Measurements from ENCODE around the gene THTPA.

The THTPA gene

GRCh38 chr14:23551266-23552028 lies 4.6 kb upstream of the THTPA start, which contains the start of gene ZFHX2:
TSS of gene ZFHX2 (minus strand) at chr14:23551765. CDS start at chr14:23535325, 16,440 bp downstream.
- DNase-seq (ENCODE audit: low spot score), result peak; percentile 81

- no peak for DNase-seq (ENCODE audit: low spot score)
Measured at GRCh38 chr14:23555533-23555881, 564 bp upstream of the THTPA start.

- no peak for DNase-seq (ENCODE audit: low spot score)
Measured at GRCh38 chr14:23556700-23557440, 799 bp downstream of the THTPA start.

DNA sequence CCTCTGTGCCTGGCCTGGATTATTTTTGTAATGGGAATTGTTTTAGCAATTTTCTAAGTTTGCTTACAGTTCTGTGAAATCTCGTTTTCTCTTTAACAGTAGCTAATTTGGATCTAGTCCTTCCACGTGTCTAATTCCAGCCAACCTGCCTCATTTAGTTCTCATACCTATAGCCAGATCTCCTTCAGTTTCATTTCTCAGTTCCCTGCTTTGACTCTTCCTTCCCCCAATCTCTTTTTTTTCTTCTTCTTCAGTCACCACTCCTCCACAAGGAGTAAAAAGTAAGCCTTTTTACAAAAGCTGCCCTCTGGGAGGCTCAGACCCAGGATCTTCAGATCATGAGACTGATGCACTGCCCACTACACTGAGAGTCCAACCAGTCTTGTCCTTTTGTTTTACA lies 1.4 kb downstream of the THTPA start:
- no peak for DNase-seq (ENCODE audit: low spot score)

DNA sequence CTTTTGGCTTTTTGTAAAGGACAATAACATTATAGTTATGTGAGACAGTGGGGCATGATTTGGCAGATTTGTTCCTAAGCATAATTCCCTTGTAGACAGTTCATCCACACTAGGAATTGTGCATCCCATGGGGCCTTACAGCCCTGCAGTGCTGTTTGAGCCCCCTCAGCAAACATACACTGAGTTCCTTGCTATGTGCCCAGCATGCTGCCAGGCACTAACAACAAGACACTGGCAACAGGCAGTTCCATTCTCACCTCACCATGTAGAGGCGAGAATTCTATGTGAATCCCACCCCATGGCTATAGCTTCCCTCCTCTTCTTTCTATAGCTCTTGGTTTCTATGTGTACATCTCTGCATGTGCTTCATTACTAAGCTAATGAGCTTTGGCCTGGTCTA lies 1.9 kb downstream of the THTPA start:
- no peak for DNase-seq (ENCODE audit: low spot score)

GRCh38 chr14:23558346-23559009 lies 2.4 kb downstream of the THTPA start:
- DNase-seq (ENCODE audit: low spot score), result no peak

DNA sequence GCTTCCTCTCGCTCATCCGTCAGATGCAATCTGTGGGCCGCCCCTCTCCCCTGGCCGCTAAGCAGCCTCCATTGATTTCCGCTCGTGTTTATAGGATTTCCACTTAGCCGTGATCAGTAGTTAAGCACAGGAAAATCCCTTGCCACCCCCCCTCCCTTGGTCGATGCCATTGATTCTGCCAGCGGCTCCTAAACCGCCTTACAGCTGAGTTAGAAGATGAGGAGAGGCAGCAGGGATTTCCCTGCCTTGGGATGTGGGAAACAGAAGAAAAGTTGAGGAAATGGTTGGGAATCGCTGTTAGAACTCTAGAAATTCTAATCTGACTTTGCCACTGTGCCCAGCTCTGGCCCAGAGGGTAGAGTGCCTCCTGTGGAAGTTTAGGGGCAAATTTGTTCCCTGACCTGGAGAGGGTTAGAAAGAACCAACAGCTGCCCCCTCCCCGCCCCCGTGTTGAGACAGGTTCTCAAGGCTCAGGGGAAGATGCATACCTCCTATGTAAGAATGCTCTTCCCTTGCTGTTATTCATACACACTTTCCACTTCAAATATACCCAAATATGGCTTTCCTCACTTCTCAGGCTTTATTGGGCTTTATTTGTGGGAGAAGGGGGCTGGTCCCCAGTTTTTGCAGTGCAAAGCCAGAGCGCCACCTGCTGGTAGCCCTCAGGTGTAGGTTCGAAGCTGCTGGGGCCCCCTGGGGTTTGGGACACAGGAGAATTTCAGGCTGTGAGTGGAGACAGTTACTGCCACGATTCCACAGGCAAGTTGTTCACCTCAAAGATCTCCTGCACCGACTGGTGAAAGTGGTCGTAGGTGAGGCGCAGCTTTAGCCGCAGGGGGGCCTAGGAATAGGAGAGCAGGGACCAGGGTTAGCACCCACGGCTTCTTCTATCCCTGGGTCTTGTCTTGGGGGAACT lies 3.2 kb downstream of the THTPA start:
- peak; percentile 66 for DNase-seq (ENCODE audit: low spot score)

DNA sequence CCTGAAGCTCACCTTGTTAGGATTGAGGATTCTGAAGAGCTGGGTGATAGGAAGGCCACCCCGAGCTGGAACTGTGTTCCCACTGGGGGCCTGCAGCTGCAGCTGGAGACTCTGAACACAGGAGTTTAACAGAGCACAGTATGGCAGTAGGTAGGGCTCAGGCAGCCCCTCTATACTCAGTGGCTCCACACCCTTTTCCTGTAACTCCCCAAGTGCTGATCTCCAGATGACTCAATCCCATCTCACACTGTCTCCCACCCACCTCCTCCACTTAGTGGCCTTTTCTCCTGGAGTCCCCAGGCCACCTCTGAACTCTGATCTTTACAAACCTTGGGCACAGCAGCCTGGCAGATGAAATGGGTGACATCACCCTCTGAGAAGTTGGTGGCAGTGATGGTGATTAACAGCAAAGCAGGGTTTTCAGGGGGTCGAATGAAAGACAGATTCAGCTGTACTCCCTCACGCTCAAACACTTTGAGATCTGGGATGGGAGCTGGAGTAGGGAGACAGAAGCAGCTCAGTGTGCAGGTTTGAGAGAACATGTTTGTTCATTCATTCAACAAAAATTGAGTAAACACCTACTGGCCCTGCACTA lies 4.0 kb downstream of the THTPA start:
- DNase-seq (ENCODE audit: low spot score), result no peak

GRCh38 chr14:23561259-23561658 lies 5.2 kb downstream of the THTPA start:
- DNase-seq (ENCODE audit: low spot score), result no peak

- DNase-seq (ENCODE audit: low spot score), result no peak
Measured at GRCh38 chr14:23561873-23562821, 6.1 kb downstream of the THTPA start.

- peak; percentile 75 for DNase-seq (ENCODE audit: low spot score)
Measured at GRCh38 chr14:23562822-23563472, 6.9 kb downstream of the THTPA start.

- DNase-seq (ENCODE audit: low spot score), result no peak
Measured at GRCh38 chr14:23563473-23564180, 7.6 kb downstream of the THTPA start.

DNA sequence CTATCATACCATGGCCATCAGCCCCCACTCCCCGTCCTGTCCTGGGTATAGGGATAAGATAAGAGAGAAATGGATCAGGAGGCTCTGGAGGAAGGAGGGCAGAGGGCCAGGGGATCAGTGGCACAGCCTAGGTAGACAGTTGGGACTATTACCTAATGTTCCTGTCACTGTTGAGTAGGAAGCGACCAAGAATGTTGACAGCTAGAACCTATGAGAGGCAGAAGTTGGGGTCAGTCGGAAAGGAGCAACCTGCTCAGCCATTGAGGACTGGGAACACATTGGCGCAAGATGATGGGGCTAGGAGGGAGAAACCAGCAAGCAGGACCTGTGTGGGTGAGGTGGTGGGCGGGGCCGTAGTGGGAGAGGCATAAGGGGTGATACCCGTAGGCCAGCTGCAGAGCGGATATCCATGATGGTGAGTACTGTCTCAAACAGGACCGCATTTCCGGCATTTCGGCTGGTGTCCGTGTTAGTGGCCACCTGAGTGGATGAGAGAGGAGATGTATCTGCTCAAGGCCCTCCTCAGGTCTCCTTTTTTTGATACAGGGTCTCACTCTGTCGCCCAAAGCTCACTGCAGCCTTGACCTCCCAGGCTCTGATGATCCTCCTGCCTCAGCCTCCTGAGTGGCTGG lies 8.2 kb downstream of the THTPA start:
- no peak for DNase-seq (ENCODE audit: low spot score)

DNA sequence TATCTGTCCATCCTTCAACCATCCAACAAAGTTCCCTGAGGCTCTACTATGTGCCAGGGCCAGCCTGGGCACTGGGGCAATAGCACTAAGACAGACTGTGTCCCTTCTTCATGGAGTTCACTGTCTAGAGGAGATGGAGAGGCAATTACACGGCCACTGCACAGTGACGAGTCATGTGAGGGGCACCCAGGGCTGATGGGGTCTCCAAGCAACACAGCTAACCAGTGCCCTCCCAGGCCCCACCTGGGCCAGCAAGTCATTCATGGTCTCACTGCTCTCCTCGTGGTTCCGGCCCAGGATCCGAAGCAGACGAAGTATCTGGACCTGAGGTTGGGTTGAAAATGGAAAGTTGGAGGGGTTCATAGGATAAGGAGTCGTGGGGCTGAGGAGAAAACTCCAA lies 8.8 kb downstream of the THTPA start:
- DNase-seq (ENCODE audit: low spot score), result no peak

- no peak for DNase-seq (ENCODE audit: low spot score)
Measured at GRCh38 chr14:23565626-23566025, 9.6 kb downstream of the THTPA start.

DNA sequence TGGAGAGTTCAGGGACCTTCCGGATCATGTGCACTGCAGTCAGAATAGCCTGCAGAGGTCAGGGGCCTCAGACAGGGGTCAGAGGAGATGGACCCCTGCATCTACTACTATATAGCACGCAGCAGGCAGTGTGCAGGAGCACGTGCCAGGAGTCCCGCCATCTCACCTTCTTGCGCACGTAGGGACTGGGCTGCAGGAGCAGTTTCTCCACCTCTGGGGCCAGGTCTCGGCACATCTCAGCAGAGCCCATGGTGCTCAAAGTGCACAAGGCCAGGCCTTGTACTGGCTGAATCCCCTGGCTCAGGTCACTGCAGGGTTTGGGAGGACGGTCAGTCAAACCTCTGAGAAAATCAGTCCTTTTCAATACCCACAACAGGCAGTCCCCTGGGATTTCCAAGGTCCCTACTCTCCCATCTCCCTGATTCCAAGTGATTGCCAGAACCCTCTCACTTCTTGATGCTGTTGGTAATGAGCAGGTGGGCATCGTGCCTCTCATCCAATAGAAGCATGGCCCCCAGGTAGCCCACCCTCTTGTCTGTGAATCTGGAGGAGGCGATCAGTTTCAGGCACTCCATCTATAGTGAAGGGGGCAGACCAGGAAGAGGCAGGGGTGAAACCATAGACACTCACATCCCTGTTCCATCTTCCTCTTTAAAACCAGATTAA lies 10.2 kb downstream of the THTPA start:
- DNase-seq (ENCODE audit: low spot score), result no peak

DNA sequence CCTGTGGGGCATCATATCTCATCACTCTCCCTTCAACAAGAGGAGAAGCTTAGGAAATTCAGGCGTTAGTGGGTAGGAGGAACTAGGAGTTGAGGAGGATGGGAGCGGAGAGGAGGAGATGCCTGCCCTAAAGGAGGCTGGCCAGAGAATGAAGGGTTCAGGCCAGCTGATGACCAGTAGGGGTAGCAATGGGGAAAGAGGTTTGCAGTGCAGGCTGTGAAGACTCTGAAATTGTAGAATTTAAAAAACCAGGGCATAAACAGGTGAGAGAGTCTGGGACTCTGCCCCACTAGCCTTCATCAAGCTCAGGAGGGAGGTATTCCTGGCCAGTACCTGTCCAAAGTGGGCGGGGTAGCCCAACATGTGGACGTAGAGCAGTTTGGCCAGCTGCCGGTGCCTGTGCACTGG lies 10.7 kb downstream of the THTPA start:
- DNase-seq (ENCODE audit: low spot score), result no peak

Measured in germinal center (tissue), 1 donor.